Heart right ventricle (tissue), 16 donors: ENCODE measurements around the gene SGCA. TPM values are rescaled to one million over a fixed set of nuclear protein-coding genes. Genes with fewer than 3 reads are reported as not detected.

Experiments used
- ATAC-seq, 8 donors: fragments of 200-7000 bp; cut with Tn5 transposase; one replicate each; pipeline ENCODE4 v1.9.1; 2020; ENCODE audit warnings: mild to moderate bottlenecking in 8 of 8, moderate library complexity in 8 of 8, moderate number of reproducible peaks in 1 of 8
- DNase-seq, 2 donors: peaks; one replicate each; pipeline ENCODE4 v3.0.0-alpha.2; 2020
- H3K27ac ChIP-seq, 10 donors: fragments of 200-600 bp; sonication (generic) in 2 of 10; one replicate each; pipeline versions ENCODE4 v1.5.0 to v1.8.0; 2020 to 2022; ENCODE audit warnings: mild to moderate bottlenecking in 3 of 10
- H3K27me3 ChIP-seq, 7 donors: fragments of 200-600 bp; one replicate each; pipeline ENCODE4 v1.8.0; 2021 to 2022; ENCODE audit warnings: mild to moderate bottlenecking in 2 of 7
- H3K36me3 ChIP-seq, 9 donors: fragments of 200-600 bp; sonication (generic) in 1 of 9; one replicate each; pipeline versions ENCODE4 v1.5.0 to v1.8.0; 2020 to 2022; ENCODE audit warnings: mild to moderate bottlenecking in 2 of 9
- H3K4me1 ChIP-seq, 9 donors: fragments of 200-600 bp; sonication (generic) in 1 of 9; one replicate each; pipeline versions ENCODE4 v1.5.0 to v1.8.0; 2020 to 2022; ENCODE audit warnings: mild to moderate bottlenecking in 4 of 9
- H3K4me3 ChIP-seq, 10 donors: fragments of 200-600 bp; sonication (generic) in 2 of 10; one replicate each; pipeline versions ENCODE4 v1.5.0 to v1.8.0; 2020 to 2022; ENCODE audit warnings: mild to moderate bottlenecking in 7 of 10, moderate library complexity in 2 of 10
- H3K9me3 ChIP-seq, 11 donors: fragments of 200-600 bp in 10 of 11; sonication (generic) in 2 of 11; one replicate each; pipeline versions ENCODE4 v1.5.0 to v1.8.0; 2013 to 2022; ENCODE audit warnings: mild to moderate bottlenecking in 2 of 11, control low read depth in 1 of 11, moderate library complexity in 1 of 11
- CTCF ChIP-seq, 9 donors: fragments of 200-600 bp; sonication (generic) in 2 of 9; IDR thresholded peaks; one replicate each; pipeline versions ENCODE4 v1.5.0 to v1.8.0; 2021 to 2022; ENCODE audit warnings: antibody characterized with exemption in 9 of 9, mild to moderate bottlenecking in 5 of 9, moderate library complexity in 1 of 9
- WGBS, 2 donors: extraction: QIAGEN DNeasy Blood & Tissue Kit; methylation state at CpG; one replicate each; pipeline ENCODE4 v1.1.7; 2013; ENCODE audit warnings: inconsistent platforms in 1 of 2; 5-methylcytosine and 5-hydroxymethylcytosine counted together
- intact Hi-C, 10 donors: fragments of 100-400 bp; cut with DNase I; formaldehyde crosslinking; loops; one replicate each; pipeline versions ENCODE4 v1.11.1 to v1.14.2; 2022
- polyA plus RNA-seq, 2 donors: library from polyadenylated mRNA; stranded (reverse); fragments of 200-250 nt; gene quantifications; one replicate each; pipeline ENCODE4 v1.2.3, GENCODE V29; 2013
- total RNA-seq, 10 donors: library from RNA; stranded (reverse); fragmentation: NEBNext Ultra II Directional in 3 of 10; extraction: Animal tissue kit (Norgen Biotek cat#: 25700) in 3 of 10; gene quantifications; one replicate each; pipeline versions ENCODE4 v1.2.1 to v1.2.4, GENCODE V29; 2021 to 2023
- donor health status: Arrhythmogenic right ventricular cardiomyopathy.
- donor health status: ischemic (EF 13 %, LVEDD 7.1; RV severe dilation, severe dysfunction).
- donor health status: healthy with polysubstance abuse.
- donor health status: DM: no; HTN: yes; CAD: no.
- donor health status: DM: no; HTN: no; CAD: no.
- donor health status: ischemic (EF 25% LVEDD 6.9; RV normal size, moderate dysfunction).
- donor health status: ischemic (EF 25% LVEDD 5.7; RV mildly dilated, moderate dysfunction).
- donor health status: healthy.
- donor health status: DM: yes; HTN: yes; CAD: no.
- donor health status: Ischemic cardiomyopathy.
- donor health status: ischemic (EF 35%, LVEDD 5.7; RV mildly dilated, moderate dysfunction).
- donor health status: nonischemic (EF 11% LVEDD 7.7; RV severe dilation, severe dysfunction).
- donor health status: DM: yes; HTN: yes; CAD: no.
- donor health status: PGD.
- donor health status: ischemic (EF 29% LVEDD 5.4; RV normal size, mild dysfunction).
- donor health status: nonischemic (EF 23%, LVEDD 6.1; RV moderate dilation, normal function).

The SGCA gene
- total and polyA plus RNA-seq, 12 donors: 136 to 314 (median 158) TPM

DNA sequence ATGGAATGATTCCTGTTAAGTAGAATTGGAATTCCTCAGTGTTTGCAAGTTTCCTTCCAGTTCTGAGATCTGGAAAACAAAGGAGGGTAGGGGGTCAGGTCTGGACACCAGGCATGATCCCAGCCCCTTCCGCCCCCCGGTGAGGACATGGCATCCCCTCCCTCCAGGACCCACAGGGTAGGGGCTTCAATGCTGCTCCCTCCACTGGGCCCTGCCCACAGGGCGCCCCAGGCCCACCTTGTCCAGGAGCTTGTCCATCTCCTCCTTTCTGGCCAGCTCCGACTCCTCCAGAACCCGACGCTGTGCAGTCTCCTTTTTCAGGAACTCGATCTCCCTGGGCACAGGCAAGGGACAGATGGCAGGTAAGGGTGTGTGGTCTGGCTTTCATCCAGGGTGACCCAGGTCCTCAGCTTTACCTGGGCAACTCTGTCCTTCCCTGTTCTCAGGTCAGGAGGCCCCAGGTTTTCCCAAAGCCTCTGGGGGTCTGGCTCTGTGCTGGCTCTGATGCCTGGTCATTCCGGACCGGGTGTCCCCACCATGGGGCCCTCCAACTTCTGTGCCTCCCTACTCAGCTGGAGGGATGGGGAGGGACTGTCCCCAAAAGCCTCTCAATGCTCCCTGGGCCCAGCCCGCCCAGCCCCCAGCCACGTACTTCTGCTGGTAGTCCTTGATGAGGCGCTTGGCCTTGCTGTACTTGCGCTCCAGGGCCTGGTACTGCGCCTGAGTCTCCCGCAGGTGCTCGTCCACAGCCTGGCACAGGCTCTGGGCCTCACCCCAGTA, 30.3 kb upstream of the SGCA start:
- intact Hi-C loops: loop anchor here in 1 of 10 donors (5.0 kb wide), 1 partner anchor 42 kb away; no protein-coding TSS in a partner anchor
- Histone ChIP-seq H3K9me3 (no peaks in the 10 kb centered on the region), H3K4me1 (peaks cover 16 to 53% (median 39%) of the 10 kb centered on the region in 9 donors), H3K4me3 (no peak overlapping the region), H3K27me3 (peaks cover 0 to 4% (median 0%) of the 10 kb centered on the region in 7 donors), H3K27ac (no peak overlapping the region), H3K36me3 (peaks cover 5 to 75% (median 51%) of the 10 kb centered on the region in 9 donors)
- WGBS, 2 donors: 93 to 95% methylated on average over 15 to 16 of the region's 16 CpGs
- ATAC-seq (no peak), DNase-seq (no peak)
- TF ChIP-seq CTCF (IDR thresholded peaks at IDR 0.05): no peak

GRCh38 chr17:50136096-50136687, 29.6 kb upstream of the SGCA start:
- H3K4me1 ChIP-seq: peaks cover 16 to 53% (median 42%) of the 10 kb centered on the region in 9 donors
- 95 to 96% methylated on average over 11 of the region's 11 CpGs for WGBS, 2 donors
- peaks cover 5 to 82% (median 58%) of the 10 kb centered on the region in 9 donors for H3K36me3 ChIP-seq
- intact Hi-C loops: loop anchor here in 1 of 10 donors (5.0 kb wide), 1 partner anchor 41 kb away; no protein-coding TSS in a partner anchor
- ATAC-seq: no peak
- H3K9me3 ChIP-seq: no peaks in the 10 kb centered on the region
- no peaks in the 10 kb centered on the region for H3K27me3 ChIP-seq
- no peak overlapping the region for H3K27ac ChIP-seq
- TF ChIP-seq CTCF (IDR thresholded peaks at IDR 0.05): no peak
- no peak for DNase-seq
- no peak overlapping the region for H3K4me3 ChIP-seq

DNA sequence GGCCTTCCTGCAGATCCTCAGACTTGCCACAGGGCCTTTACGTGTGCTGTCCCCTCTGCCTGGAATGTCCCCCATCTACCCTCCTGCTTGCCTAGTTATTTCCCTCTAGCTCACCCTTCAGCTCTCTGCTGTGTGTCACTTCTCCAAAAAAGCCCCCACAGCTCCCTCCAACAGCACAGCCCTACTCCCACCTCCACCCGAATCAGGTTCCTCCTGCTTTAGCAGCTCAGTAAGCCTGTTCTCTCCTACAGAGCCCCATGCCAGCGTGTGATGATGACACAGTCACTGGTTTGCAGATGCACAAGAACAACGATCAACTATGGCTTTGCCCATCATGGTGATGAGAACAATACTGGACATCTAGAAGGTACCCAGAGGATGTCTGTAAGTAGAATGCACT, 28.8 kb upstream of the SGCA start:
- 91 to 99% methylated on average over 4 of the region's 4 CpGs for WGBS, 2 donors
- H3K27ac ChIP-seq: no peak overlapping the region
- H3K4me1 ChIP-seq: peaks cover 16 to 58% (median 50%) of the 10 kb centered on the region in 9 donors
- peaks cover 5 to 90% (median 64%) of the 10 kb centered on the region in 9 donors for H3K36me3 ChIP-seq
- intact Hi-C loops: loop anchor here in 1 of 10 donors (5.0 kb wide), 1 partner anchor 40 kb away; no protein-coding TSS in a partner anchor
- no peak overlapping the region for H3K4me3 ChIP-seq
- TF ChIP-seq CTCF (IDR thresholded peaks at IDR 0.05): no peak
- no peaks in the 10 kb centered on the region for H3K9me3 ChIP-seq
- ATAC-seq: no peak
- no peak for DNase-seq
- no peaks in the 10 kb centered on the region for H3K27me3 ChIP-seq

DNA sequence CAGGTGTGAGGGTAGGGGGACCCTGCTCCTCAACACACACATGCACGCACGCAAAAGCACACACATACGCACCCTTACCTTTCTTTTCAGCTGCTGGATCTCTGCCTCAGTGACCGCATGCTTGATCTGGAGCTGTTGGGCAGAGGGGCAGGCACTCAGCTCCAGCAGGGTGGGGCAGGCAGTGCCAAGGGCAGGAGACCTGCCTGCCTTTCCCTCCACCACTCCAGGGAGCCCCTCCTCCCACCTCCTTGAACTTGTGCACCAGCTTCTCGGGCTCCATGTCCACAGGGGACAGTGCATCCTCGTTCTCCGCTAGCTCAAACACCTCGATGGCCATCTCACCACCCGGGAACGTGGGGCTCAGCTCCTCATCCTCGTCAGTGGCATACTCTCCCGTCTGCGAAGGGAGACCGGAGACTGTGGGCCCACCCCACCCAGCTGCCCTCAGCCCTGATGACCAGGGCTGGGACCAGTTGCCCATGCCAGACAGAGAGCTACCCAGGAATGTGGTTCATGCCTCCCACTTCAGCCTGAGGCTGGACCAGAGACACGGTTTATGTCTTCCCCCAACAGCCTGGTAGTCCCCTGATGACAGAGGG, 26.5 kb upstream of the SGCA start:
- no peak for TF ChIP-seq CTCF (IDR thresholded peaks at IDR 0.05)
- Histone ChIP-seq H3K27ac (peak overlapping the region in 6 of 10 donors; percentile 23 to 81 (median 71)), H3K4me3 (no peak overlapping the region), H3K36me3 (peaks cover 5 to 100% (median 79%) of the 10 kb centered on the region in 9 donors), H3K27me3 (no peaks in the 10 kb centered on the region), H3K4me1 (peaks cover 10 to 54% (median 38%) of the 10 kb centered on the region in 9 donors), H3K9me3 (no peaks in the 10 kb centered on the region)
- no peak for DNase-seq
- intact Hi-C loops: loop anchor here in 1 of 10 donors (5.0 kb wide), 1 partner anchor 38 kb away; no protein-coding TSS in a partner anchor
- 87 to 92% methylated on average over 15 of the region's 15 CpGs for WGBS, 2 donors
- no peak for ATAC-seq
